Spleen (tissue), 11 donors: ENCODE results near the gene INTS1. TPM values are rescaled to one million over a fixed set of nuclear protein-coding genes. Genes with fewer than 3 reads are reported as not detected.
A peak's percentile ranks its signal among the peaks of the same experiment; 100 is the strongest.

ENCODE experiments used
- DNase-seq: peaks from one replicate; pipeline ENCODE4 v3.0.0-alpha.2; 2020
- H3K27ac ChIP-seq, 8 donors: fragments of 200-600 bp; sonication (generic) in 7 of 8; 1 replicate in 4 of 8; 2 replicates in 4 of 8; pipeline versions ENCODE4 v1.5.0 to v1.8.0; 2016 to 2021; ENCODE audit warnings: inconsistent platforms in 4 of 8, mild to moderate bottlenecking in 4 of 8, moderate library complexity in 1 of 8
- H3K27me3 ChIP-seq, 7 donors: fragments of 200-600 bp; sonication (generic) in 6 of 7; replicated peaks in 1 of 7; 1 replicate in 4 of 7; 2 replicates in 3 of 7; pipeline versions ENCODE4 v1.5.0 to v1.8.0; 2016 to 2021; ENCODE audit warnings: inconsistent platforms in 3 of 7, mild to moderate bottlenecking in 1 of 7
- H3K36me3 ChIP-seq, 6 donors: fragments of 200-600 bp; sonication (generic) in 5 of 6; 1 replicate in 4 of 6; 2 replicates in 2 of 6; pipeline versions ENCODE4 v1.5.0 to v1.8.0; 2016 to 2021; ENCODE audit warnings: inconsistent platforms in 2 of 6
- H3K4me1 ChIP-seq, 6 donors: fragments of 200-600 bp; sonication (generic) in 5 of 6; 1 replicate in 3 of 6; 2 replicates in 3 of 6; pipeline versions ENCODE4 v1.5.0 to v1.8.0; 2016 to 2021; ENCODE audit warnings: inconsistent platforms in 3 of 6
- H3K4me3 ChIP-seq, 8 donors: fragments of 200-600 bp; sonication (generic) in 7 of 8; 1 replicate in 4 of 8; 2 replicates in 4 of 8; pipeline versions ENCODE4 v1.5.0 to v1.8.0; 2016 to 2021; ENCODE audit warnings: inconsistent platforms in 4 of 8, mild to moderate bottlenecking in 4 of 8, moderate library complexity in 2 of 8
- H3K9me3 ChIP-seq, 8 donors: fragments of 200-600 bp; sonication (generic) in 7 of 8; 1 replicate in 4 of 8; 2 replicates in 4 of 8; pipeline versions ENCODE4 v1.5.0 to v1.8.0; 2016 to 2021; ENCODE audit warnings: inconsistent platforms in 4 of 8
- POLR2A ChIP-seq, 3 donors: fragments of 450-650 bp; IDR thresholded peaks; one replicate each; pipeline ENCODE4 v1.5.1; 2017; ENCODE audit warnings: antibody characterized with exemption in 3 of 3, mild to moderate bottlenecking in 1 of 3
- POLR2AphosphoS5 ChIP-seq, 3 donors: sonication (generic); formaldehyde crosslinking; IDR thresholded peaks; one replicate each; pipeline ENCODE4 v1.5.1; 2017; ENCODE audit warnings: antibody characterized with exemption in 3 of 3
- WGBS, 5 donors: extraction: QIAGEN DNeasy Blood & Tissue Kit in 3 of 5; methylation state at CpG; one replicate each; pipeline versions ENCODE4 v1.1.5 to v1.1.7; 2013 to 2018; 5-methylcytosine and 5-hydroxymethylcytosine counted together
- intact Hi-C: fragments of 100-400 bp; cut with DNase I; formaldehyde crosslinking; loops from one replicate; pipeline ENCODE4 v1.15.0; 2023; ENCODE audit warnings: low total_unique reads
- polyA plus RNA-seq, 3 donors: library from polyadenylated mRNA; stranded (reverse); fragments of 200-250 nt; gene quantifications; one replicate each; pipeline ENCODE4 v1.2.1, GENCODE V29; 2013
- total RNA-seq, 7 donors: library from RNA; depleted of rRNA in 3 of 7; stranded (reverse); fragments of >200 nt in 3 of 7; fragmentation: NEBNext Ultra II Directional in 4 of 7; extraction: Animal tissue kit (Norgen Biotek cat#: 25700) in 4 of 7; gene quantifications; one replicate each; pipeline versions ENCODE4 v1.1.0 to v1.2.1, GENCODE V29; 2016 to 2021
- TF ChIP-seq, protein P1 (sequence below), 11 experiments: fragments of 200-600 bp in 7 of 11; fragments of 450-650 bp in 4 of 11; sonication (generic) in 4 of 11; IDR thresholded peaks in 8 of 11; conservative IDR thresholded peaks in 3 of 11; 1 replicate in 7 of 11; 2 replicates in 4 of 11; pipeline versions ENCODE4 v1.4.0 to v1.8.0; 2016 to 2021; ENCODE audit warnings: antibody characterized with exemption in 11 of 11, inconsistent platforms in 4 of 11, mild to moderate bottlenecking in 1 of 11
- donor health status: healthy with polysubstance abuse.
- donor health status: DM: no; HTN: no; CAD: no; lungs with moderate emphysema.
- donor health status: DM: no; HTN: no; CAD: no.
- donor health status: Bipolar disorder and iron deficiency.
- donor health status: healthy.
- donor health status: DM: no; HTN: no; CAD: no.
- donor health status: DM: yes; HTN: yes; CAD: no.

INTS1 gene
- total and polyA plus RNA-seq, 10 donors: 47.3 to 126 (median 79.7) TPM

DNA sequence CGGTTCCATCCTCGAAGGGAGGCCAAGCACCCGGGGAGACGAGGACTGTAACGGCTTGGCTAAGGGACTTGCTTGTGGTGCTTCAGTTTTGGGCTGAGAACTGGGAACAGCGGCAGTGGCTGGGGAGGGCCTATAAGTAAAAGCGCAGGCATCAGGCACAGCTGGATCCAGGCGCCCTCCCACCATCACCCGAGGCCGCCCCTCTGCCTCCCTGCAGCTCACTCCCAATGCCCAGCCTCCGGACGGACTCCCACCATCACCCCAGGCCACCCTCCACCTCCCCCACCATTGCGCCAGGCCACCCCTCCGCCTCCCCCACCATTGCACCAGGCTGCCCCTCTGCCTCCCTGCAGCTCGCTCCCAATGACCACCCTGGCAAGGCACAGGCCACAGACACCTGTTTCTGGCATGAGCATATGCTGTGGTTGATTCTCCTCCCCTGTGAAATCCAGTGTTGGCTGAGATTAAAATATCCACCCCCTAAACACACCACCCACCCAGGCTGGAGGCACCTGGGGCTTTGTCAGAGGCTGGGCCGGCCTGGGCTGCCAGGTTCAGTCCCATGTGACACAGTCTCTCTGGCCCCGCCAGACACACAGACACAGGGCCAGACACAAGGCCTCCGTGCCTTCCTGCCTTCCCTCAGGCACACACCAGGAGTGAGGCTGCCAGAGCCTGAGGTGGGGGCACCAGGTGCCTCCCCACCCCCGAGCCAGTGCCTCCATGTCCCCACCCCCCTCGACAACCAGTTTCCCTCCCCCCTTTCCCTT, 61.6 kb downstream of the INTS1 start:
- Histone ChIP-seq H3K36me3 (peaks cover 0 to 81% (median 33%) of the 10 kb centered on the region in 6 donors), H3K27me3 (no peaks in the 10 kb centered on the region), H3K4me3 (no peak overlapping the region), H3K27ac (peak overlapping the region in 1 of 8 donors; percentile 17), H3K9me3 (no peaks in the 10 kb centered on the region), H3K4me1 (peaks cover 0 to 27% (median 9%) of the 10 kb centered on the region in 6 donors)
- 79 to 90% (median 87%) methylated on average over 14 to 20 of the region's 20 CpGs for WGBS, 5 donors
- TF ChIP-seq POLR2A (IDR thresholded peaks at IDR 0.05) (no peak), POLR2AphosphoS5 (IDR thresholded peaks at IDR 0.05) (no peak)
- TF ChIP-seq, protein P1, sequence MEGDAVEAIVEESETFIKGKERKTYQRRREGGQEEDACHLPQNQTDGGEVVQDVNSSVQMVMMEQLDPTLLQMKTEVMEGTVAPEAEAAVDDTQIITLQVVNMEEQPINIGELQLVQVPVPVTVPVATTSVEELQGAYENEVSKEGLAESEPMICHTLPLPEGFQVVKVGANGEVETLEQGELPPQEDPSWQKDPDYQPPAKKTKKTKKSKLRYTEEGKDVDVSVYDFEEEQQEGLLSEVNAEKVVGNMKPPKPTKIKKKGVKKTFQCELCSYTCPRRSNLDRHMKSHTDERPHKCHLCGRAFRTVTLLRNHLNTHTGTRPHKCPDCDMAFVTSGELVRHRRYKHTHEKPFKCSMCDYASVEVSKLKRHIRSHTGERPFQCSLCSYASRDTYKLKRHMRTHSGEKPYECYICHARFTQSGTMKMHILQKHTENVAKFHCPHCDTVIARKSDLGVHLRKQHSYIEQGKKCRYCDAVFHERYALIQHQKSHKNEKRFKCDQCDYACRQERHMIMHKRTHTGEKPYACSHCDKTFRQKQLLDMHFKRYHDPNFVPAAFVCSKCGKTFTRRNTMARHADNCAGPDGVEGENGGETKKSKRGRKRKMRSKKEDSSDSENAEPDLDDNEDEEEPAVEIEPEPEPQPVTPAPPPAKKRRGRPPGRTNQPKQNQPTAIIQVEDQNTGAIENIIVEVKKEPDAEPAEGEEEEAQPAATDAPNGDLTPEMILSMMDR (IDR thresholded peaks at IDR 0.05 in 8 of 11, conservative IDR thresholded peaks at IDR 0.05 in 3 of 11): no peak
- intact Hi-C loops: no loop called here
- DNase-seq: no peak

DNA sequence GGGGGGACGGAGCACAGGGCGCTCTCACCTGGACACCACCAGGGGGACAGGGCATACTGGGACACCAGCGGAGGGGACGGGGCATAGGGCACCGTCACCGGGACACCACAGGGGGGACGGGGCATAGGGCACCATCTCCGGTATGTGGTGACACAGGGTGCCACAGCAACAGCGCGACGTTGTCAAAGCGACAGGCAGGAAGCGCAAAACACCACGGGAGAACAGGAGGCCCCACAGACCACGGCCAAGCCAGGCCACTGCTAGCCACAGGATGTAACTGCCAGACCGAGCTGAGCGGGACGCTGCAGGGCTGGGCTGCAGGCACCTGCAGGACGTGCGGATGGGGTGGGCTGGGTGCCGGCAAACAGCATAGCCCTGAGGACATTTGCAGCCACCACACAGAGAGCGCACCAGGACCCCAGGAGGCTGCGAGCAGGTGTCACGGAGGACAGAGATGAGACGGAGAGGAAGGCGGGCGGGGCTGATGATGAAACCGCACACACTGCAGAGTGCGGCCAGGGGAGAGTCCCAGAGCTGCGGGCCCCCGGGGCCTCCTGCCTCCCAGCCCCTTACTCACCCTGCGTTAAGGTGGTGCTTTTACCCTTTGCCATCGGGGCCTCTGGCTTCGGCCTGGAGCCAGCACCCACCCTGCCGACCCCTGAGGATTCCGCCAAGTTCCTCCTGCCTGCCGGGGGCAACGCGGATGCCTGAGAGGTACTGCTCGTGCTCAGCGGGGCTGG, 62.4 kb downstream of the INTS1 start:
- WGBS, 5 donors: 80 to 88% (median 81%) methylated on average over 32 to 41 of the region's 41 CpGs
- Histone ChIP-seq H3K4me3 (no peak overlapping the region), H3K27me3 (no peaks in the 10 kb centered on the region), H3K36me3 (peaks cover 0 to 88% (median 38%) of the 10 kb centered on the region in 6 donors), H3K27ac (no peak overlapping the region), H3K4me1 (peaks cover 0 to 19% (median 5%) of the 10 kb centered on the region in 6 donors), H3K9me3 (no peaks in the 10 kb centered on the region)
- TF ChIP-seq POLR2AphosphoS5 (IDR thresholded peaks at IDR 0.05) (peak in 1 of 3 donors; percentile 26), POLR2A (IDR thresholded peaks at IDR 0.05) (no peak)
- DNase-seq: no peak
- intact Hi-C loops: no loop called here

DNA sequence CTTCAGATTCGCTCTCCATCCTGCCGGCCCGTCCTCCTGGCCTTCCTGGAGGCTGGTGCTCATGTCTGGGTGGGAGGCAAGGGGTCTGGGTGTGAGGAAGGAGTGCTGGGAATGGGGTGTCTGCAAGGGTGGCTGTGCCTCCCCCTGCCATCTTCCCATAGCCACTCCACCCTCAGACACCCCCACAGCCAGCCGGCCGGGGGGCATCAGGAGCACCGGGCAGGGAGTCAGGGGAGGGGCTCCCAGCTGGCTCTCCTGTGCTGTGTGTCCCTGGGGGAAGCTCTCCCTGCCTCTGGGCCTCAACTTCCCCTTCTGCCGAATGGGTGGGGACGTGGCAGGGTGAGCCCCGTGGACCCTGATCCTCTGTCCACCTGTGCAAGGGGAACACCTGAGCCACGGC, 63.6 kb downstream of the INTS1 start:
- intact Hi-C loops: no loop called here
- Histone ChIP-seq H3K9me3 (no peaks in the 10 kb centered on the region), H3K4me3 (no peak overlapping the region), H3K4me1 (peaks cover 0 to 15% (median 4%) of the 10 kb centered on the region in 6 donors), H3K27ac (no peak overlapping the region), H3K27me3 (no peaks in the 10 kb centered on the region), H3K36me3 (peaks cover 0 to 98% (median 43%) of the 10 kb centered on the region in 6 donors)
- 74 to 94% (median 86%) methylated on average over 7 to 10 of the region's 10 CpGs for WGBS, 5 donors
- no peak for TF ChIP-seq POLR2A (IDR thresholded peaks at IDR 0.05)
- TF ChIP-seq, protein P1 (IDR thresholded peaks at IDR 0.05 in 8 of 11, conservative IDR thresholded peaks at IDR 0.05 in 3 of 11): no peak
- TF ChIP-seq POLR2AphosphoS5 (IDR thresholded peaks at IDR 0.05): no peak
- no peak for DNase-seq

DNA sequence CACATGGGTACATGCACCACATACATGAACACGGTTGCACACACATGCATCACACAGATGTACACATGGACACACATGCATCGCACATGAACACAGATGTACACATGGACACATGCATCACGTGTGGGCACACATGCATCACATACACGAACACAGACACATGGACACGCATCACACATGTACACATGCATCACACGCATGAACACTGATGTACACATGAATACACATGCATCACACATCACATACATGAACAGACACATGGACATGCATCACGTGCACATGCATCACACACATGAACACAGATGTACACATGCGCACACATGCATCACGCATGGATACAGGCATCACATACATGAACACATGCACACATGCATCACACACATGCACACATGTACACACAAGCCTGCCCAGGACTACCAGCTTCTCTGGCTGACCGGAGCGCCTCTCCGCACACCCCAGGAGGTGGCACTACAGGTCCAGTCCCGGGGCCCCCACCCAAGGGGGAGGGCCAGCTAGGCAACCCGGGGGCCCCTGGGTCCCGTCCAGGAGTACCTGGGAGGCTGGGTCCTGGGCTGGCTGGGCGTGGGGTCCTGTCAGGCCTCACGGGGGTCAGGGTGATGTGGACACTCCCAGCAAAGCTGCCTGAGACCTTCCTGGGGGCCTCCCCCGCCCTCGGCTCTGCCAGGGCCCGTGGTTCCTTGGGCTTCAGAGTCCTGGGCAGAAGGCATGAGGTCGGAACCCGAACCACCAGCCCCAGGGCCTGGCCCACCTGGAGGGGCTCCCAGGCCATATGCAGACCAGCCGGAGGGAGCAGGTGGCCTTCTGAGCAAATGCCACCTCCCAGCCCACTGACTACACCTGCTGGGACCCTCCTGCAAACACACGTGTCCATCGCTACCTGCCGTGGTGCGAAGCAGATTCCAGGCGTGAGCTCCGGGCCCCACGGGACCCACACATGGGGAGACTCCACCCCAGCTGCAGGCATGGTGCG, 64.5 kb downstream of the INTS1 start:
- Histone ChIP-seq H3K36me3 (peaks cover 0 to 98% (median 48%) of the 10 kb centered on the region in 6 donors), H3K9me3 (no peaks in the 10 kb centered on the region), H3K27ac (no peak overlapping the region), H3K27me3 (no peaks in the 10 kb centered on the region), H3K4me1 (peaks cover 0 to 5% (median 2%) of the 10 kb centered on the region in 6 donors), H3K4me3 (no peak overlapping the region)
- intact Hi-C loops: no loop called here
- no peak for TF ChIP-seq POLR2A (IDR thresholded peaks at IDR 0.05)
- TF ChIP-seq, protein P1 (IDR thresholded peaks at IDR 0.05 in 8 of 11, conservative IDR thresholded peaks at IDR 0.05 in 3 of 11): no peak
- peak in 1 of 3 donors; percentile 7 for TF ChIP-seq POLR2AphosphoS5 (IDR thresholded peaks at IDR 0.05)
- no peak for DNase-seq
- 86 to 95% (median 92%) methylated on average over 17 to 31 of the region's 31 CpGs for WGBS, 5 donors
